GM18502 (cell line): ENCODE results near the gene NCOA3.
"Not testable (repeated sequence)": the region's sequence is repeated elsewhere in the genome, so short reads cannot be mapped to it uniquely, and the experiment has no call there.

Source experiments
- ATAC-seq: cut with Tn5 transposase; IDR thresholded peaks from one replicate; pipeline ENCODE4 v1.9.1; 2021; ENCODE audit warnings: mild to moderate bottlenecking; ENCODE audit not compliant: unreplicated experiment, poor library complexity

NCOA3 gene

GRCh38 chr20:47501482-47502270 lies at the start of gene NCOA3:
TSS of gene NCOA3 (plus strand) at chr20:47501887. CDS start at chr20:47622248, 120,361 bp downstream.
- ATAC-seq, result peak; percentile 80

DNA sequence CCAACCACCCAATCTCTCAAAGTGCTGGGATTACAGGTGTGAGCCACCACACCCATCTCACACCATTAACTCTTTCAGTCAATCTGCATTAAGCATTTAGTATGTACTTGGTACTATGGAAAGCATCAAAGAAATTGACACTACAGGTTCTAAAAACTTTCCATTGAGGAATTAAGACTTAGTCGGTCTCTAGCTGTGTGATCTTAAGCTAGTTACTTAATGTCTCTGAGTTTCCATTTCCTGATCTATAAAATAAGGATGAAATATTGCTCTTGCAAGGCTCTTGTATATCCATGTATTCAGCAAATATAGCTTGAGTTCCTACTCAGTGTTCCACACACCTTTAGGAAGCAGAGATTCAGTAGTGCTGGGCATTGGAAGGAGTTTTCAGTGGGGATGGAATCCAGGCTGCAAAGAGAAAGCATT lies 48.9 kb upstream of the NCOA3 start:
- no peak for ATAC-seq

DNA sequence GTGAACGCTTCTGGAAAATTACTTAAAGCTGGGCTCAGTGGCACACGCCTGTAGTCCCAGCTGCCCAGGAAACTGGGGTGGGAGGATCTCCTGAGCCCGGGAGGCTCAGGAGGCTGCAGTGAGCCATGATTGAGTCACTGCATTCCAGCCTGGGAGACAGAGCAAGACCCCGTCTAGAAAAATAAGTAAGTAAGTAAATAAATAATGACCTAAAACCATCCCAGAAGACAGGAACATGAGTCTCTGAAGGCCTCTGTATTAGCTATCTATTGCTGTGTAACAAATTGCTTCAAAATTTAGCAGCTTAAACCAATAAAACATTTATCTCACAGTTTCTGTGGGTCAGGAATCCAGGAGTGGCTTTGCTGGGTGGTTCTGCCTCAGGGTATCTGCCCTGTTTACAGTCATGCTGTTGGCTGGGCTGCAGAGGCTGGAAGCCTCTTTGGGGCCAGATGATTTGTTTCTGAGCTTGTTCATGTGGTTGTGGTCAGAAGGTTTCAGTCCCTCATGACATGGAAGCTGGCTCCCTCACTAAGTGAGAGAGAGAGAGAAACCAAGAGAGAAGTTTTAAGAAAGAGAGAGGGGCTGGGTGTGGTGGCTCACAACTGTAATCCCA lies 48.4 kb upstream of the NCOA3 start:
- peak; percentile 91 for ATAC-seq

DNA sequence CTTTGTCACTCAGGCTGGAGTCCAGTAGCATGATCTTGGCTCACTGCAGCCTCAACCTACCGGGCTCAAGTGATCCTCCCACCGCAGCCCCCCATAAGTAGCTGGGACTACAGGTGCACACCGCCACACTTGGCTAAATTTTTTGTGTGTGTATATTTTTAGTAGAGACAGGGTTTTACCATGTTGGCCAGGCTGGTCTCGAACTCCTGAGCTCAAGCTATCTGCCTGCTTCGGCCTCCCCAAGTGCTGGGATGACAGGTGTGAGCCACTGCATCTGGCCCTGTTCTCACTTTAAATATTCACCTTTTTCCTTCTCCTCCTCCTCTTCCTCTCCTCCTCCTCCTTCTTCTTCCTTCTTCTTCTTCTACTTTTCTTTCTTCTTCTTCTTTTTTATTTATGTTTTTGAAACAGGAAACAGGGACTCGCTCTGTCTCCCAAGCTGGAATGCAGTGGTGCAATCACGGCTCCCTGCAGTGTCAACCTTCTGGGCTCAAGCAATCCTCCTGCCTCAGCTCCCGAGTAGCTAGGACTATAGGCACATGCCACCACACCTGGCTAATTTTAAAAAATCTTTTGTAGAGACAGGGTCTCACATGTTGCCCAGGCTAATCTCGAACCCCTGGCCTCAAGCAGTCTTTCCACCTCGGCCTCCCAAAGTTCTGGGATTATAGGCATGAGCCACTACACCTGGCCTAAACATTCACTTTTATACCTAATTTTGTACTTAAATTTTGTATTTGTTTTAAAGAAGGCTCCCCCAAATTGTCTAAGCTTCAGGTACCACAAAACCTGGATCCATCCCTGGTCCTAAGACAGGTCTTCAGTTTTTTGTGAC lies 47.2 kb upstream of the NCOA3 start:
- no peak for ATAC-seq

- no peak for ATAC-seq
Measured at GRCh38 chr20:47455133-47456040, 46.3 kb upstream of the NCOA3 start.

- ATAC-seq, result no peak
Measured at GRCh38 chr20:47456041-47456537, 45.6 kb upstream of the NCOA3 start.

DNA sequence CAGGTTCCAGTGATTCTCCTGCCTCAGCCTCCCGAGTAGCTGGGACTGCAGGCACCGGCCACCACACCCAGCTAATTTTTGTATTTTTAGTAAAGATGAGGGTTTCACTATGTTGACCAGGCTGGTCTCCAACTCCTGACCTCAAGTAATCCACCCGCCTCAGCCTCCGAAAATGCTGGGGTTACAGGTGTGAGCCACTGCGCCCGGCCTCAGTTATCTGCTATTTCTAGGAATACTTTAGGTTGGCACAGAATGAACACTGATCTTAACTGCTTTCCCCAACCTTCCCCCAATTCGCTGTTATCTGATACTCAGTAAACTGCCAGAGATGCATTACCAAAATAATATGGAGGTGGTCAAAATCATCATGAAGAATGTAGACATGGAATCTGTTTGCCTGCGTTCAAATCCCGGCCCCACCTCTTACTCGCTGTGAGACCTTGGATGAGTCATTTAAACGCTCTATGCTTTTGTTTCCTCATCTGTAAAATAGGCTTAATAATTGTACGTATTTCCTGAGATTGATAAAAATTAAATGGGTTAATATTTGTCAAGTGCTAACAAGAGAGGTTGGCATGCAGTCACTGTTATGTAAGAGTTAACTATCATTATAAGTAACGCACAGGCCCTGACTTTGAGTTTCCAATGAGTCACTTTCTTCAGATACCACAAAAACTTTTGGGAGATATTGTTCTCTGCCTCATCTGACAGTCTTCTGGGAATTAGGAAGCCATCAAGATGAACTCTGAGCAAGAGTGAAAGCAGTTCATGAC lies 44.5 kb upstream of the NCOA3 start:
- ATAC-seq, result no peak

DNA sequence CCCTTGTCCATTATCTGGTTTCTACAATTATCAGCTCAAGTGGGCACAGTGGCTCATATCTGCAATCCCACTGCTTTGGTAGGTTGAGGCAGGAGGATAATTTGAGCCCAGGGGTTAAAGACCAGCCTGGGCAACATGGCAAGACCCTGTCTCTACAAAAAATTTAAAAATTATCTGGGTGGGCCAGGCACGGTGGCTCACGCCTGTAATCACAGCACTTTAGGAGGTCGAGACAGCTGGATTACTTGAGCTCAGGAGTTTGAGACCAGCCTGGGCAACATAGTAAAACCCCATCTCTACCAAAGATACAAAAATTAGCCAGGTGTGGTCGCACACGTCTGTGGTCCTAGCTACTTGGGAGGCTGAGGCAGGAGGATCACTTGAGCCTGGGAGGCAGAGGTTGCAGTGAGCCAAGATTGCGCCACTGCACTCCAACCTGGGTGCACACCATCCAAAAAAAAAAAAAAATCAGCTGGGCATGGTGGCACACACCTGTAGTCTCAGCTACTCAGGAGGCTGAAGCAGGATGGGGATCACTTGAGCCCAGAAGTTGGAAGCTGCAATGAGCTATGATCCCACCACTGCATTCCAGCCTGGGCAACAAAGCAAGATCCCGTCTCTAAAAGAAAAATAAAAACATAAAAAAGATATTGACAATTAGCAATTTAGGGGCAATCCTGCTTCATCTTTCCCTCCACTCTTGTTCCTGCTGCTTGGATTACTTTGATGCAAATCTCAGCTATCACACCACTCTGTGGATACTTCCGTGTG lies 43.2 kb upstream of the NCOA3 start:
- not testable (repeated sequence) for ATAC-seq

- no peak for ATAC-seq
Measured at GRCh38 chr20:47459344-47460073, 42.2 kb upstream of the NCOA3 start.

- not testable (repeated sequence) for ATAC-seq
Measured at GRCh38 chr20:47460761-47461112, 41.0 kb upstream of the NCOA3 start.

- no peak for ATAC-seq
Measured at GRCh38 chr20:47461120-47461685, 40.5 kb upstream of the NCOA3 start.

- not testable (repeated sequence) for ATAC-seq
Measured at GRCh38 chr20:47461906-47462305, 39.8 kb upstream of the NCOA3 start.

DNA sequence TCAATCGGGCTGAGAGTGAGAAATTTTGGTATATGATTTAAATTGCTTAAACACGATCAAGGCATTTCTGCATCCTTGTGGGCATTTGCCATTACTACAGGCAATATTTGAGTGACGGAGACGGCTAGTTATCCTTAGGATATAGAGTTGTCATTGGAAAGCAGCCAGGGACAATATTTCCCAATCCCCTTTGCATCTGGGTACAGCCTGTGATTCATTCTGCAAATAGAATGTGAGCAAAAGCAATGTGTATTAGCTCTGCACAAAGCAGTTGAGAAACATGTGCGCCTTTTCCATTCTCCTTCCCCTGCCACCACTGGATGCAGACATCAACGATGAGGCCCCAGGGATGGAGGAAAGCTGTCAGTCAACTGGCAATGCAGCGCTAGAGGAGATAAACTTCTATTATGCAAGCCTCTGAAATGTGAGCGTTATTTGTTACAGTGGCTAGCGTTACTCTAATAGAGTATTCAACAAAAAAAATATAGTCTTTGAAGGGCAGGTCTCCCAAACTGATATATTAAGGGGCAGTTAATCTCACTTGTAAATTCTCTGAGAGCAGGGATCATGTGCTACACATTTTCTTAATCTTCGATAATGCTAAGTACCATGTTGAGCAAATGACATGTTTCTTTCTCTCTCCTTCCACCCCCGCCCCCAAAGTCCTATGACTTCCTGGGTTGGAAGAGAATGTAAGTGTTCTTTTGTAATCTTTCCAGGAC lies 37.1 kb upstream of the NCOA3 start:
- ATAC-seq, result no peak

- no peak for ATAC-seq
Measured at GRCh38 chr20:47465335-47466090, 36.2 kb upstream of the NCOA3 start.

GRCh38 chr20:47466213-47466612 lies 35.5 kb upstream of the NCOA3 start:
- no peak for ATAC-seq
